GM21723 (cell line): ENCODE data around the gene ZBTB49.
"Not testable (repeated sequence)": the region's sequence is repeated elsewhere in the genome, so short reads cannot be mapped to it uniquely, and the experiment has no call there.

Experiments
- ATAC-seq: cut with Tn5 transposase; IDR thresholded peaks from one replicate; pipeline ENCODE4 v1.9.1; 2021; ENCODE audit warnings: mild to moderate bottlenecking, moderate library complexity; ENCODE audit not compliant: unreplicated experiment

ZBTB49 gene

GRCh38 chr4:4289941-4290850 lies at the start of gene ZBTB49, which contains the start of gene LYAR:
Gene ZBTB49 (plus strand): TSS chr4:4290251. CDS start chr4:4299946, 9,695 bp downstream.
Gene LYAR (minus strand): TSS chr4:4290154. CDS start chr4:4283742, 6,412 bp downstream.
- ATAC-seq = peak; percentile 93

- no peak for ATAC-seq
Measured at GRCh38 chr4:4245172-4245571, 44.9 kb upstream of the ZBTB49 start.

- peak; percentile 35 for ATAC-seq
Measured at GRCh38 chr4:4247696-4248028, 42.4 kb upstream of the ZBTB49 start.

- ATAC-seq = peak; percentile 97
Measured at GRCh38 chr4:4248029-4248884, 41.8 kb upstream of the ZBTB49 start, which contains the start of gene TMEM128. Gene TMEM128 (minus strand): TSS chr4:4248223. CDS start chr4:4248202, 21 bp downstream.

GRCh38 chr4:4248885-4249203 lies 41.2 kb upstream of the ZBTB49 start:
- ATAC-seq = no peak

GRCh38 chr4:4249342-4249741 lies 40.7 kb upstream of the ZBTB49 start:
- not testable (repeated sequence) for ATAC-seq

GRCh38 chr4:4249866-4250265 lies 40.2 kb upstream of the ZBTB49 start:
- no peak for ATAC-seq

- ATAC-seq = no peak
Measured at GRCh38 chr4:4254199-4254598, 35.9 kb upstream of the ZBTB49 start.

GRCh38 chr4:4254666-4255065 lies 35.4 kb upstream of the ZBTB49 start:
- ATAC-seq = no peak

- no peak for ATAC-seq
Measured at GRCh38 chr4:4256799-4257198, 33.3 kb upstream of the ZBTB49 start.

GRCh38 chr4:4257705-4258104 lies 32.3 kb upstream of the ZBTB49 start:
- ATAC-seq = not testable (repeated sequence)

- ATAC-seq = no peak
Measured at GRCh38 chr4:4259484-4260100, 30.5 kb upstream of the ZBTB49 start.

- no peak for ATAC-seq
Measured at GRCh38 chr4:4260185-4260751, 29.8 kb upstream of the ZBTB49 start.

- no peak for ATAC-seq
Measured at GRCh38 chr4:4267981-4268380, 22.1 kb upstream of the ZBTB49 start.

GRCh38 chr4:4268776-4269175 lies 21.3 kb upstream of the ZBTB49 start:
- ATAC-seq = no peak

GRCh38 chr4:4269331-4269731 lies 20.7 kb upstream of the ZBTB49 start:
- ATAC-seq = no peak

GRCh38 chr4:4269856-4270255 lies 20.2 kb upstream of the ZBTB49 start:
- no peak for ATAC-seq

GRCh38 chr4:4270529-4270928 lies 19.5 kb upstream of the ZBTB49 start:
- no peak for ATAC-seq

GRCh38 chr4:4271912-4272311 lies 18.1 kb upstream of the ZBTB49 start:
- ATAC-seq = no peak

- no peak for ATAC-seq
Measured at GRCh38 chr4:4274226-4274625, 15.8 kb upstream of the ZBTB49 start.

GRCh38 chr4:4277531-4277930 lies 12.5 kb upstream of the ZBTB49 start:
- ATAC-seq = no peak
